Lung (tissue), 12 donors: ENCODE measurements around the gene TNNI2. TPM values are rescaled to one million over a fixed set of nuclear protein-coding genes. Genes with fewer than 3 reads are reported as not detected.

ENCODE experiments used
- ATAC-seq: fragments of 200-7000 bp; cut with Tn5 transposase; one replicate; pipeline ENCODE4 v1.9.1; 2020; ENCODE audit warnings: moderate number of reproducible peaks; ENCODE audit not compliant: insufficient read depth, low FRiP score
- DNase-seq, 3 donors: peaks; one replicate each; pipeline ENCODE4 v3.0.0-alpha.2; 2013 to 2017
- H3K27ac ChIP-seq, 2 donors: one replicate each; pipeline ENCODE4 v1.5.1; 2013; ENCODE audit warnings: mild to moderate bottlenecking in 2 of 2, moderate library complexity in 2 of 2, control low read depth in 1 of 2, inconsistent platforms in 1 of 2, low read depth in 1 of 2, low read length in 1 of 2
- H3K27me3 ChIP-seq, 3 donors: one replicate each; pipeline ENCODE4 v1.5.1; 2013; ENCODE audit warnings: low read length in 2 of 3; ENCODE audit not compliant: control insufficient read depth in 3 of 3, insufficient read depth in 3 of 3
- H3K36me3 ChIP-seq, 4 donors: one replicate each; pipeline ENCODE4 v1.5.1; 2013; ENCODE audit warnings: low read length in 4 of 4, mild to moderate bottlenecking in 1 of 4, moderate library complexity in 1 of 4; ENCODE audit not compliant: control insufficient read depth in 4 of 4, insufficient read depth in 4 of 4
- H3K4me1 ChIP-seq, 5 donors: one replicate each; pipeline ENCODE4 v1.5.1; 2013; ENCODE audit warnings: low read length in 5 of 5, mild to moderate bottlenecking in 2 of 5, moderate library complexity in 1 of 5; ENCODE audit not compliant: control insufficient read depth in 5 of 5, insufficient read depth in 5 of 5
- H3K4me3 ChIP-seq: one replicate; pipeline ENCODE4 v1.5.1; 2013; ENCODE audit warnings: mild to moderate bottlenecking, control low read depth, moderate library complexity
- H3K9ac ChIP-seq, 2 donors: one replicate each; pipeline ENCODE4 v1.5.1; 2013; ENCODE audit warnings: low read length in 2 of 2, control low read depth in 1 of 2; ENCODE audit not compliant: insufficient read depth in 1 of 2
- H3K9me3 ChIP-seq, 4 donors: one replicate each; pipeline ENCODE4 v1.5.1; 2013; ENCODE audit warnings: low read length in 3 of 4, mild to moderate bottlenecking in 1 of 4, moderate library complexity in 1 of 4; ENCODE audit not compliant: control insufficient read depth in 4 of 4, insufficient read depth in 3 of 4
- WGBS, 2 donors: extraction: QIAGEN DNeasy Blood & Tissue Kit; methylation state at CpG; one replicate each; pipeline ENCODE4 v1.1.7; 2013; 5-methylcytosine and 5-hydroxymethylcytosine counted together
- polyA plus RNA-seq, 2 donors: library from polyadenylated mRNA; stranded (reverse); fragments of 200-250 nt; gene quantifications; one replicate each; pipeline ENCODE4 v1.2.1, GENCODE V29; 2013
- total RNA-seq, 2 donors: library from RNA; depleted of rRNA in 1 of 2; stranded (reverse); fragments of >200 nt in 1 of 2; gene quantifications; one replicate each; pipeline ENCODE4 v1.2.1, GENCODE V29; 2014 to 2021
- TF ChIP-seq, protein P1 (sequence below): IDR thresholded peaks from 2 replicates; pipeline ENCODE4 v1.5.1; 2012; ENCODE audit warnings: mild to moderate bottlenecking; ENCODE audit errors: control extremely low read depth, extremely low read depth
- donor health status: control.
- donor health status: control.
- donor health status: Bipolar disorder and iron deficiency.
- donor health status: healthy.
- donor health status: DM: yes; HTN: yes; CAD: no.

Gene TNNI2
- total and polyA plus RNA-seq, 4 donors: 3.1 to 35.8 (median 12.2) TPM

DNA sequence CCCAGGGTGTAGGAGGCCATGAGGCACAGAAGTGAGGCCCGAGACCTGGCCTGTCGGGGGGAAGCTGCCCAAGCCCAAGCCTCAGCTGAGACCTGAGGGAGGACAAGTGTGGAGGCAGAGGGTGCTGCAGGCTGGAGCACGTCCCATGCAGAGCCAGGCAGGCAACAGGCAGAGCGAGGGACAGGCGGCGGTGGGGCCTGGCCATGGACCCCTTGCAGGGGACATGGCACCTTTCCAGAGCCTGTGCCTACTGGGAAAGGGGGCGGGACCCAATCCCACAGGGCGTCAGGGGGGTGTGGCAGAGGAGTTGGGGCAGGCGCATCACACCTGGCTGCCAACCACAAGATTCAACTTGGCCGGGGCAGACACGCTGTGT lies 4.3 kb downstream of the TNNI2 start:
- no peak overlapping the region for H3K9ac ChIP-seq
- H3K27me3 ChIP-seq: peaks cover 0 to 4% (median 0%) of the 10 kb centered on the region in 3 donors
- DNase-seq (no peak), ATAC-seq (no peak)
- TF ChIP-seq, protein P1, sequence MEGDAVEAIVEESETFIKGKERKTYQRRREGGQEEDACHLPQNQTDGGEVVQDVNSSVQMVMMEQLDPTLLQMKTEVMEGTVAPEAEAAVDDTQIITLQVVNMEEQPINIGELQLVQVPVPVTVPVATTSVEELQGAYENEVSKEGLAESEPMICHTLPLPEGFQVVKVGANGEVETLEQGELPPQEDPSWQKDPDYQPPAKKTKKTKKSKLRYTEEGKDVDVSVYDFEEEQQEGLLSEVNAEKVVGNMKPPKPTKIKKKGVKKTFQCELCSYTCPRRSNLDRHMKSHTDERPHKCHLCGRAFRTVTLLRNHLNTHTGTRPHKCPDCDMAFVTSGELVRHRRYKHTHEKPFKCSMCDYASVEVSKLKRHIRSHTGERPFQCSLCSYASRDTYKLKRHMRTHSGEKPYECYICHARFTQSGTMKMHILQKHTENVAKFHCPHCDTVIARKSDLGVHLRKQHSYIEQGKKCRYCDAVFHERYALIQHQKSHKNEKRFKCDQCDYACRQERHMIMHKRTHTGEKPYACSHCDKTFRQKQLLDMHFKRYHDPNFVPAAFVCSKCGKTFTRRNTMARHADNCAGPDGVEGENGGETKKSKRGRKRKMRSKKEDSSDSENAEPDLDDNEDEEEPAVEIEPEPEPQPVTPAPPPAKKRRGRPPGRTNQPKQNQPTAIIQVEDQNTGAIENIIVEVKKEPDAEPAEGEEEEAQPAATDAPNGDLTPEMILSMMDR: no peak
- peaks cover 0 to 6% (median 0%) of the 10 kb centered on the region in 5 donors for H3K4me1 ChIP-seq
- no peaks in the 10 kb centered on the region for H3K36me3 ChIP-seq
- WGBS, 2 donors: 78 to 88% methylated on average over 10 to 11 of the region's 11 CpGs
- H3K4me3 ChIP-seq: no peak overlapping the region
- no peaks in the 10 kb centered on the region for H3K9me3 ChIP-seq
- no peak overlapping the region for H3K27ac ChIP-seq

DNA sequence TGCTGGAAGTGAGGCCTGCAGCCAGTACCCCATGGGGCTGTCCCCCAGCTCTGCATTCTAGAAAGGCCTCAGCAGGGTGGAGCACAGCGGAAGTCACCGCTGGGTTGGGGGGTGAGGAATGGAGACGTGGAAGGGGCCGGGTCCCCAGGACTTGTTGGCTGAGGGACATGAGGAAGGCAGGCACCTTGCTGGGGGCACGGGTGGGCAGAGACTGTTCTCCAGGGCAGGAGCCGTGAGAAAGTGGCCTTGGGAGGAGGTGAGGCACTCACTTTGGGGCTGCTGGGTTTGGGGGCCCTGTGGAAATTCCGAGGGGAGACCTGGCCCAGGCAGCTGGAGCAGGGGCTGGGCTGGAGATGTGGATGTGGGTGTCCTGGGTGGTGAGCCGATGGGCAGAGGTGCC lies 5.0 kb downstream of the TNNI2 start:
- TF ChIP-seq, protein P1: no peak
- Histone ChIP-seq H3K9ac (no peak overlapping the region), H3K9me3 (no peaks in the 10 kb centered on the region), H3K27me3 (peaks cover 0 to 4% (median 0%) of the 10 kb centered on the region in 3 donors), H3K4me1 (peaks cover 0 to 6% (median 0%) of the 10 kb centered on the region in 5 donors), H3K4me3 (no peak overlapping the region), H3K36me3 (no peaks in the 10 kb centered on the region), H3K27ac (peak overlapping the region in 1 of 2 donors; percentile 87)
- ATAC-seq: no peak
- 74 to 76% methylated on average over 8 of the region's 8 CpGs for WGBS, 2 donors
- DNase-seq: no peak

DNA sequence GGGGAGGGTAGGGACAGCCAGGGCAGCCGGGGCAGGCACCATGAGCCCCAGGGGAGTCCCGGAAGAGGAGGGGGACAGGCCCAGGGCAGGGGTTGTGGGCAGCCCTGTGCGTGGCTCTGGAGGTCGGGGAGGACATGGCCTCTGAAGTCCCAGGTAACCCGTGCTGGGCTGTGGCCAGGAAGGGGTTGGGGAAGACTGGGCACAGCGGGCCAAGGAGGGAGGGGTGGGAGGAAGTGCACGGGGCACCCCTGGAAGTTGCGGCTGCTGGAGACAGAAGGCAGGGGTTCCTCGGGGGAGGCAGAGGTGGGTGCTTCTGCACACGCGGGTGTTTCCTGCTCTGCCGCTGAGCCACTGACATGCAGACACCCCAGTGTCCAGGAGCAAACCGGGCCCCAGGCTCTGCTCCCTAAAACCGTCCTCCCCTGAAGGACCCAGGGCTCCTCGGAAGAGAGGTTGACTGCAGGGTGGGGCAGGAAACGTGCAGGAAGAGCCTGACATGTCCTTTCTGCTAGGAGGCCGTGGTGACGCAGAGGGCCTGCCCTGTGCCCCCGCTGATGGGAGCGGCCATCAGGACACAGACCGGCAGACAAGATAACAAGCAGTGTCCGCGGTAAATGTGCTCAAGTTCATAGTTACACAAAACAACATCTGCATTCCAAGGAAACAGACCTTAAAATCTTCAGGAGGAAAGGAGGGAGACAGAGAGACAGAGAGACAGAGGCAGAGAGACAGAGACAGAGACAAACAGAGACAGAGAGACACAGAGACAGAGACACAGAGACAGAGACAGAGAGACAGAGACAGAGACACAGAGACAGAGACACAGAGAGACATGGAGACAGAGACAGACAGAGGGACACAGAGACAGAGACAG lies 5.7 kb downstream of the TNNI2 start:
- Histone ChIP-seq H3K27me3 (peaks cover 0 to 8% (median 0%) of the 10 kb centered on the region in 3 donors), H3K27ac (peak overlapping the region in 1 of 2 donors; percentile 87), H3K9ac (no peak overlapping the region), H3K36me3 (no peaks in the 10 kb centered on the region), H3K4me1 (peaks cover 0 to 6% (median 0%) of the 10 kb centered on the region in 5 donors), H3K4me3 (no peak overlapping the region), H3K9me3 (no peaks in the 10 kb centered on the region)
- WGBS, 2 donors: 16 to 24% methylated on average over 20 to 23 of the region's 23 CpGs
- TF ChIP-seq, protein P1: no peak
- ATAC-seq: peak; percentile 20
- peak in 1 of 3 donors; percentile 43 for DNase-seq
